Loucy (cell line): ENCODE results near the gene TMEM63A.
"Not testable (repeated sequence)": the region's sequence is repeated elsewhere in the genome, so short reads cannot be mapped to it uniquely, and the experiment has no call there.

Experiments used
- H2AFZ ChIP-seq: fragments of 200-600 bp; sonication (generic); 2 replicates; pipeline ENCODE4 v1.6.0; 2016; ENCODE audit warnings: antibody characterized with exemption, mild to moderate bottlenecking, low read length, moderate library complexity
- H3F3A ChIP-seq: fragments of 200-600 bp; 2 replicates; pipeline ENCODE4 v1.6.0; 2016; ENCODE audit warnings: antibody characterized with exemption, low read depth, mild to moderate bottlenecking
- H3K27me3 ChIP-seq: fragments of 200-600 bp; sonication (generic); 2 replicates; pipeline ENCODE4 v1.6.1; 2014; ENCODE audit warnings: low read length, mild to moderate bottlenecking; ENCODE audit not compliant: insufficient read depth, poor library complexity, severe bottlenecking
- H3K36me3 ChIP-seq: fragments of 200-600 bp; sonication (generic); 2 replicates; pipeline ENCODE4 v1.6.1; 2016; ENCODE audit warnings: low read length; ENCODE audit not compliant: insufficient read depth
- H3K4me1 ChIP-seq: fragments of 200-600 bp; sonication (generic); 2 replicates; pipeline ENCODE4 v1.5.1; 2014; ENCODE audit warnings: low read length, mild to moderate bottlenecking; ENCODE audit not compliant: insufficient read depth, poor library complexity, severe bottlenecking
- H3K4me2 ChIP-seq: fragments of 200-600 bp; sonication (generic); 2 replicates; pipeline ENCODE4 v1.6.0; 2014; ENCODE audit warnings: antibody characterized with exemption, low read length, low read depth, mild to moderate bottlenecking; ENCODE audit not compliant: poor library complexity, severe bottlenecking
- H3K4me3 ChIP-seq: fragments of 200-600 bp; sonication (generic); 2 replicates; pipeline ENCODE4 v1.5.1; 2014; ENCODE audit warnings: low read length, mild to moderate bottlenecking, mixed read lengths; ENCODE audit not compliant: poor library complexity, severe bottlenecking
- H3K79me2 ChIP-seq: fragments of 200-600 bp; sonication (generic); 2 replicates; pipeline ENCODE4 v1.6.1; 2014; ENCODE audit warnings: low read length; ENCODE audit not compliant: insufficient read depth
- H3K9ac ChIP-seq: fragments of 200-600 bp; sonication (generic); 2 replicates; pipeline ENCODE4 v1.6.0; 2014; ENCODE audit warnings: mild to moderate bottlenecking, low read depth, low read length, moderate library complexity; ENCODE audit not compliant: poor library complexity, severe bottlenecking
- H3K9me2 ChIP-seq: fragments of 200-600 bp; sonication (generic); replicated peaks from 2 replicates; pipeline ENCODE4 v1.6.1; 2016; ENCODE audit warnings: low read depth, low read length, mixed read lengths
- H3K9me3 ChIP-seq: fragments of 200-600 bp; sonication (generic); 2 replicates; pipeline ENCODE4 v1.6.1; 2014; ENCODE audit warnings: mild to moderate bottlenecking, antibody characterized with exemption, low read length, low read depth; ENCODE audit not compliant: insufficient read depth
- H4K20me1 ChIP-seq: fragments of 200-600 bp; sonication (generic); 2 replicates; pipeline ENCODE4 v1.6.0; 2014; ENCODE audit warnings: antibody characterized with exemption, low read length, mild to moderate bottlenecking; ENCODE audit not compliant: insufficient read depth, poor library complexity, severe bottlenecking
- EZH2phosphoT487 ChIP-seq: fragments of 200-600 bp; IDR thresholded peaks from 2 replicates; pipeline ENCODE4 v1.6.1; 2018; ENCODE audit warnings: antibody characterized with exemption, mild to moderate bottlenecking, moderate library complexity, borderline replicate concordance
- TF ChIP-seq, protein P1 (sequence below): fragments of 200-600 bp; sonication (generic); conservative IDR thresholded peaks from 2 replicates; pipeline ENCODE4 v1.5.1; 2014; ENCODE audit warnings: mild to moderate bottlenecking, antibody characterized with exemption, low read length

TMEM63A gene

GRCh38 chr1:225808136-225808535 is 74.0 kb downstream of the TMEM63A start:
- no peaks in the 10 kb centered on the region for H3K36me3 ChIP-seq
- H3K27me3 ChIP-seq, result no peaks in the 10 kb centered on the region
- H3K4me3 ChIP-seq, result no peak overlapping the region
- no peak for TF ChIP-seq EZH2phosphoT487
- TF ChIP-seq, protein P1, sequence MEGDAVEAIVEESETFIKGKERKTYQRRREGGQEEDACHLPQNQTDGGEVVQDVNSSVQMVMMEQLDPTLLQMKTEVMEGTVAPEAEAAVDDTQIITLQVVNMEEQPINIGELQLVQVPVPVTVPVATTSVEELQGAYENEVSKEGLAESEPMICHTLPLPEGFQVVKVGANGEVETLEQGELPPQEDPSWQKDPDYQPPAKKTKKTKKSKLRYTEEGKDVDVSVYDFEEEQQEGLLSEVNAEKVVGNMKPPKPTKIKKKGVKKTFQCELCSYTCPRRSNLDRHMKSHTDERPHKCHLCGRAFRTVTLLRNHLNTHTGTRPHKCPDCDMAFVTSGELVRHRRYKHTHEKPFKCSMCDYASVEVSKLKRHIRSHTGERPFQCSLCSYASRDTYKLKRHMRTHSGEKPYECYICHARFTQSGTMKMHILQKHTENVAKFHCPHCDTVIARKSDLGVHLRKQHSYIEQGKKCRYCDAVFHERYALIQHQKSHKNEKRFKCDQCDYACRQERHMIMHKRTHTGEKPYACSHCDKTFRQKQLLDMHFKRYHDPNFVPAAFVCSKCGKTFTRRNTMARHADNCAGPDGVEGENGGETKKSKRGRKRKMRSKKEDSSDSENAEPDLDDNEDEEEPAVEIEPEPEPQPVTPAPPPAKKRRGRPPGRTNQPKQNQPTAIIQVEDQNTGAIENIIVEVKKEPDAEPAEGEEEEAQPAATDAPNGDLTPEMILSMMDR, result no peak
- no peaks in the 10 kb centered on the region for H3K79me2 ChIP-seq
- H3K4me1 ChIP-seq, result peaks cover 3% of the 10 kb centered on the region
- H3K9ac ChIP-seq, result no peak overlapping the region
- no peak overlapping the region for H2AFZ ChIP-seq
- H3K4me2 ChIP-seq, result no peak overlapping the region
- H3K9me2 ChIP-seq, result no peaks in the 10 kb centered on the region
- H3F3A ChIP-seq, result no peaks in the 10 kb centered on the region
- H3K9me3 ChIP-seq, result no peaks in the 10 kb centered on the region
- no peaks in the 10 kb centered on the region for H4K20me1 ChIP-seq

DNA sequence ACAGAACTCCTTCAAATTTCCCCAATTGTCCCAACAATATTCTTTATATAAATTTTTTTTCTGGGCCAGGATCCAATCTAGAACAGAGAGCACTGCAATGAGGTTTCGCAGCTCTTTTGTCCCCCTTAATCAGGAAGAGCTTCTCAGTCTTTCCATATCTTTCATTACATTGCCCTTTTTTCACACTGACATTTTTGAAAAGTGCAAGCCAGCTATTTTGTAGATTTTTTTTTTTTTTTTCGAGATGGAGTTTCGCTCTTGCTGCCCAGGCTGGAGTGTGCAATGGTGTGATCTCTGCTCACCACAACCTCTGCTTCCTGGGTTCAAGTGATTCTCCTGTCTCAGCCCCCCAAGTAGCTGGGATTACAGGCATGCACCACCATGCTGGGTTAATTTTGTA is 75.4 kb downstream of the TMEM63A start:
- not testable (repeated sequence) for H3K9me2 ChIP-seq, H3K27me3 ChIP-seq, H3K9ac ChIP-seq, H3F3A ChIP-seq, H3K9me3 ChIP-seq, H4K20me1 ChIP-seq, H3K79me2 ChIP-seq, H3K4me1 ChIP-seq, H3K4me3 ChIP-seq, H3K36me3 ChIP-seq, H2AFZ ChIP-seq, H3K4me2 ChIP-seq

DNA sequence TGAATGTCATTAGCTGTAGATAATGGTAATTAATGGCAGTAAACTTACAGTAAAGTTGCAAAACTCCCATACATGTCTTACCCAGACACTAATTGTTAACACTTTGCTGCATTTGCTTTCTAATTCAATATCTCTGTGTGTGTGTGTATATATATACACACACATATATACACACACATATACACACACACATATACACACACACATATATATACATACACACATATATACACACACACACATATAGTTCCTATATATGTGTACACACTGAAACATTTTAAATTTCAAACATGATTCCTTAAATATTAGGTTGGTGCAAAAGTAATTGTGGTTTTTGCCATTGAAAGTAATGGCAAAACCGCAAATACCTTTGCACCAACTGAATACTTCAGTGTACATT is 75.9 kb downstream of the TMEM63A start:
- Histone ChIP-seq H3K36me3 (no peaks in the 10 kb centered on the region), H3F3A (no peaks in the 10 kb centered on the region), H3K9me3 (no peaks in the 10 kb centered on the region), H3K4me2 (no peak overlapping the region), H3K79me2 (no peaks in the 10 kb centered on the region), H3K4me1 (peaks cover 3% of the 10 kb centered on the region), H3K9me2 (no peaks in the 10 kb centered on the region), H4K20me1 (no peaks in the 10 kb centered on the region), H3K9ac (no peak overlapping the region), H3K4me3 (no peak overlapping the region), H2AFZ (no peak overlapping the region), H3K27me3 (no peaks in the 10 kb centered on the region)
- no peak for TF ChIP-seq EZH2phosphoT487
- TF ChIP-seq, protein P1, result no peak

GRCh38 chr1:225801146-225801545 is 81.0 kb downstream of the TMEM63A start:
- H4K20me1 ChIP-seq, H3K4me3 ChIP-seq, H3K4me2 ChIP-seq, H3K36me3 ChIP-seq, H3K79me2 ChIP-seq, H3K27me3 ChIP-seq, H3K4me1 ChIP-seq, H3K9ac ChIP-seq, H3K9me3 ChIP-seq, H2AFZ ChIP-seq, H3F3A ChIP-seq, H3K9me2 ChIP-seq: not testable (repeated sequence)

- not testable (repeated sequence) for H3K9me2 ChIP-seq, H2AFZ ChIP-seq, H3K4me1 ChIP-seq, H3K4me2 ChIP-seq, H3K9ac ChIP-seq, H3F3A ChIP-seq, H3K4me3 ChIP-seq, H3K9me3 ChIP-seq, H3K27me3 ChIP-seq, H4K20me1 ChIP-seq, H3K79me2 ChIP-seq
- peaks cover 32% of the 10 kb centered on the region; the same call in 1 of the 2 replicates for H3K36me3 ChIP-seq
These were observed 86.1 kb downstream of the TMEM63A start for GRCh38 chr1:225796097-225796496.
